Endothelial cell of umbilical vein (primary cell): ENCODE data around the gene WASF3. TPM values are rescaled to one million over a fixed set of nuclear protein-coding genes. Genes with fewer than 3 reads are reported as not detected.

Source experiments
- BruUV-seq: library from RNA; stranded (reverse); fragments of 400-500 nt; replicated peaks from 2 replicates; lab custom pipeline; 2021; lab: Mats Ljungman, UMichigan
- CTCF ChIA-PET: fragments of 300-600, 350-600 bp; sonication (Branson Sonifier 250); formaldehyde crosslinking; loops from one replicate; lab custom pipeline; 2021; ENCODE audit warnings: antibody characterized with exemption, inconsistent platforms; lab: Charles Lee
- POLR2A ChIA-PET: fragments of 300-600, 350-600 bp; sonication (Branson Sonifier 250); formaldehyde crosslinking; loops from one replicate; lab custom pipeline; 2021; ENCODE audit warnings: antibody characterized with exemption, inconsistent platforms; lab: Charles Lee
- DNase-seq: peaks from one replicate; pipeline ENCODE4 v3.0.0-alpha.2; 2011; ENCODE audit warnings: low read depth, low spot score
- FAIRE-seq: peaks from 2 replicates; lab custom pipeline; 2011; peaks lifted over from hg19 to GRCh38; lab: Jason Lieb, UNC
- H2AFZ ChIP-seq: 2 replicates; pipeline ENCODE4 v1.6.0; 2012; ENCODE audit warnings: low read depth, low read length, control low read depth, inconsistent platforms
- H3K27ac ChIP-seq: 2 replicates; pipeline ENCODE4 v1.5.1; 2011; ENCODE audit warnings: low read depth, mild to moderate bottlenecking, control low read depth, low read length, moderate library complexity; ENCODE audit not compliant: insufficient read depth
- H3K27me3 ChIP-seq, 2 experiments: 2 replicates each; pipeline versions ENCODE4 v1.6.0 to v1.6.1; 2011; ENCODE audit warnings: low read length in 2 of 2, mixed read lengths in 1 of 2; ENCODE audit not compliant: control insufficient read depth in 2 of 2, insufficient read depth in 2 of 2
- H3K36me3 ChIP-seq, 2 experiments: 2 replicates in 1 of 2; 3 replicates in 1 of 2; pipeline ENCODE4 v1.5.1; 2011; ENCODE audit warnings: low read length in 2 of 2, mild to moderate bottlenecking in 1 of 2, moderate library complexity in 1 of 2; ENCODE audit not compliant: control insufficient read depth in 2 of 2, insufficient read depth in 2 of 2; ENCODE audit errors: extremely low read depth in 1 of 2
- H3K4me1 ChIP-seq: 3 replicates; pipeline ENCODE4 v1.5.1; 2011; ENCODE audit warnings: mild to moderate bottlenecking, low read length; ENCODE audit not compliant: control insufficient read depth, insufficient read depth; ENCODE audit errors: extremely low read depth
- H3K4me2 ChIP-seq: 2 replicates; pipeline ENCODE4 v1.6.1; 2011; ENCODE audit warnings: low read length, control low read depth, mixed read lengths; ENCODE audit not compliant: insufficient read depth
- H3K4me3 ChIP-seq, 3 experiments: fragments of 200-600 bp in 1 of 3; sonication (generic), shearing (Covaris generic) in 1 of 3; replicated peaks in 1 of 3; 2 replicates each; pipeline ENCODE4 v1.5.1; 2011 to 2016; ENCODE audit warnings: control low read depth in 3 of 3, low read length in 3 of 3, mild to moderate bottlenecking in 2 of 3, inconsistent platforms in 1 of 3, low read depth in 1 of 3, moderate library complexity in 1 of 3; ENCODE audit not compliant: insufficient read depth in 1 of 3
- H3K79me2 ChIP-seq: 2 replicates; pipeline ENCODE4 v1.6.0; 2012; ENCODE audit warnings: low read length, inconsistent platforms; ENCODE audit not compliant: control insufficient read depth, insufficient read depth
- H3K9ac ChIP-seq: replicated peaks from 2 replicates; pipeline ENCODE3; 2011; ENCODE audit warnings: low read length, control low read depth; ENCODE audit not compliant: insufficient read depth; ENCODE audit errors: extremely low read depth
- H3K9me1 ChIP-seq: replicated peaks from 3 replicates; pipeline ENCODE4 v1.6.0; 2011; ENCODE audit warnings: mild to moderate bottlenecking, low read length; ENCODE audit not compliant: control insufficient read depth, insufficient read depth; ENCODE audit errors: extremely low read depth
- H3K9me3 ChIP-seq: replicated peaks from 2 replicates; pipeline ENCODE4 v1.5.1; 2012; ENCODE audit warnings: low read length, inconsistent platforms; ENCODE audit not compliant: control insufficient read depth, insufficient read depth
- H4K20me1 ChIP-seq: replicated peaks from 2 replicates; pipeline ENCODE3; 2011; ENCODE audit warnings: mild to moderate bottlenecking, low read length; ENCODE audit not compliant: control insufficient read depth, insufficient read depth; ENCODE audit errors: extremely low read depth
- EZH2 ChIP-seq: IDR thresholded peaks from 2 replicates; pipeline ENCODE4 v1.6.1; 2012; ENCODE audit warnings: borderline replicate concordance, low read depth, mild to moderate bottlenecking, moderate library complexity, low read length, inconsistent platforms; ENCODE audit not compliant: severe bottlenecking
- FOS ChIP-seq: IDR thresholded peaks from 2 replicates; pipeline ENCODE4 v1.6.1; 2011; ENCODE audit warnings: mild to moderate bottlenecking, low read length, moderate library complexity, borderline replicate concordance; ENCODE audit not compliant: insufficient read depth
- GATA2 ChIP-seq: IDR thresholded peaks from 2 replicates; pipeline ENCODE4 v1.7.0; 2011; ENCODE audit warnings: low read depth, mild to moderate bottlenecking, moderate library complexity, mixed read lengths, low read length; ENCODE audit not compliant: insufficient read length, insufficient read depth
- JUN ChIP-seq: IDR thresholded peaks from 2 replicates; pipeline ENCODE4 v1.6.1; 2011; ENCODE audit warnings: borderline replicate concordance, low read depth; ENCODE audit not compliant: insufficient read length, insufficient read depth
- MAX ChIP-seq: IDR thresholded peaks from 2 replicates; pipeline ENCODE4 v1.6.1; 2011; ENCODE audit not compliant: insufficient read depth, insufficient read length
- MYC ChIP-seq: IDR thresholded peaks from one replicate; pipeline ENCODE4 v1.6.1; 2011; ENCODE audit warnings: mild to moderate bottlenecking, low read depth, low read length
- POLR2A ChIP-seq: IDR thresholded peaks from 2 replicates; pipeline ENCODE4 v1.6.1; 2012; ENCODE audit warnings: low read depth, mild to moderate bottlenecking, control low read depth, low read length
- POLR2AphosphoS5 ChIP-seq: IDR thresholded peaks from 2 replicates; pipeline ENCODE4 v1.6.1; 2012; ENCODE audit warnings: low read depth, mild to moderate bottlenecking, control low read depth, low read length, moderate library complexity; ENCODE audit not compliant: insufficient read depth
- dilution Hi-C: fragments of 300-500 bp; cut with MboI; formaldehyde crosslinking; loops from one replicate; pipeline ENCODE4 v1.15.0; 2019; ENCODE audit warnings: low sequenced_read_pairs; ENCODE audit not compliant: extremely low pct_ligation_motif_present
- intact Hi-C: fragments of 100-400 bp; cut with micrococcal nuclease; formaldehyde crosslinking; loops from one replicate; pipeline ENCODE4 v1.10.0; 2022
- polyA plus RNA-seq, 4 experiments: library from polyadenylated mRNA; depleted of rRNA in 3 of 4; stranded (reverse) in 3 of 4; unstranded in 1 of 4; fragments of >200 nt; gene quantifications; 2 replicates each; pipeline versions ENCODE4 v1.2.1 to v1.2.3, GENCODE V29; 2011 to 2012; ENCODE audit warnings: missing spikeins in 1 of 4
- total RNA-seq: library from RNA; stranded (reverse); gene quantifications from 2 replicates; pipeline ENCODE4 v1.2.3, GENCODE V29; 2021
- TF ChIP-seq, protein P1 (sequence below), 2 donors: IDR thresholded peaks; 1 replicate in 1 of 2; 2 replicates in 1 of 2; pipeline ENCODE4 v1.5.1; 2011; ENCODE audit warnings: low read length in 2 of 2, mild to moderate bottlenecking in 2 of 2, moderate library complexity in 2 of 2, control low read depth in 1 of 2, inconsistent platforms in 1 of 2, low read depth in 1 of 2; ENCODE audit not compliant: insufficient read depth in 1 of 2; ENCODE audit errors: extremely low read depth in 1 of 2

The WASF3 gene
- total and polyA plus RNA-seq, 2 donors (not counting 3 experiments of a cell fraction or from before 2014, with no cell fraction given) = 18.5 to 32.4 TPM

- CTCF ChIA-PET = interaction anchor here (1.2 to 2.0 kb wide), 2 partner anchors 9 to 160 kb away, joined by 3 to 5 read pairs; no protein-coding TSS in a partner anchor
- no peaks in the 10 kb centered on the region for H3K9me3 ChIP-seq
- intact Hi-C loops = no loop called here
Measured at GRCh38 chr13:26538363-26539317, 18.8 kb upstream of the WASF3 start.

More at GRCh38 chr13:26538363-26539317, 18.8 kb upstream of the WASF3 start:
- Histone ChIP-seq H3K4me3 (no peak overlapping the region), H4K20me1 (no peaks in the 10 kb centered on the region), H3K36me3 (no peaks in the 10 kb centered on the region), H3K27ac (no peak overlapping the region), H3K9me1 (no peaks in the 10 kb centered on the region), H3K79me2 (no peaks in the 10 kb centered on the region), H3K27me3 (peaks cover 8 to 21% of the 10 kb centered on the region in 2 experiments), H3K4me1 (no peaks in the 10 kb centered on the region), H2AFZ (no peak overlapping the region), H3K9ac (no peak overlapping the region), H3K4me2 (no peak overlapping the region)
- POLR2A ChIA-PET = no interaction called here
- BruUV-seq = no TSS peak
- no peak for FAIRE-seq
- TF ChIP-seq MYC (no peak), POLR2A (no peak), GATA2 (no peak), FOS (no peak), POLR2AphosphoS5 (no peak), MAX (no peak), JUN (no peak), EZH2 (no peak)
- TF ChIP-seq, protein P1, sequence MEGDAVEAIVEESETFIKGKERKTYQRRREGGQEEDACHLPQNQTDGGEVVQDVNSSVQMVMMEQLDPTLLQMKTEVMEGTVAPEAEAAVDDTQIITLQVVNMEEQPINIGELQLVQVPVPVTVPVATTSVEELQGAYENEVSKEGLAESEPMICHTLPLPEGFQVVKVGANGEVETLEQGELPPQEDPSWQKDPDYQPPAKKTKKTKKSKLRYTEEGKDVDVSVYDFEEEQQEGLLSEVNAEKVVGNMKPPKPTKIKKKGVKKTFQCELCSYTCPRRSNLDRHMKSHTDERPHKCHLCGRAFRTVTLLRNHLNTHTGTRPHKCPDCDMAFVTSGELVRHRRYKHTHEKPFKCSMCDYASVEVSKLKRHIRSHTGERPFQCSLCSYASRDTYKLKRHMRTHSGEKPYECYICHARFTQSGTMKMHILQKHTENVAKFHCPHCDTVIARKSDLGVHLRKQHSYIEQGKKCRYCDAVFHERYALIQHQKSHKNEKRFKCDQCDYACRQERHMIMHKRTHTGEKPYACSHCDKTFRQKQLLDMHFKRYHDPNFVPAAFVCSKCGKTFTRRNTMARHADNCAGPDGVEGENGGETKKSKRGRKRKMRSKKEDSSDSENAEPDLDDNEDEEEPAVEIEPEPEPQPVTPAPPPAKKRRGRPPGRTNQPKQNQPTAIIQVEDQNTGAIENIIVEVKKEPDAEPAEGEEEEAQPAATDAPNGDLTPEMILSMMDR (IDR thresholded peaks at IDR 0.05; ENCODE audit: extremely low read depth in 1 of 2, insufficient read depth in 1 of 2, low read depth in 1 of 2, low read length in 2 of 2) = no peak
- no peak for DNase-seq
- dilution Hi-C loops = no loop called here
